Stimulated activated CD4-positive, alpha-beta T cell treated with anti-CD3 and anti-CD28 coated beads, Interleukin-4, amount 100 ng/mL, for 24 hours (primary cell): ENCODE measurements around the gene PCYOX1L.

Source experiments
- DNase-seq: peaks from one replicate; pipeline ENCODE4 v3.0.0-alpha.2; 2020

Gene PCYOX1L

GRCh38 chr5:149357370-149358293 lies at the start of gene PCYOX1L:
Gene PCYOX1L (plus strand): TSS chr5:149358046. CDS start chr5:149358069, 23 bp downstream.
- peak; percentile 99 for DNase-seq

- no peak for DNase-seq
These were observed 48.5 kb upstream of the PCYOX1L start for GRCh38 chr5:149309354-149309753.

- DNase-seq = no peak
These were observed 47.4 kb upstream of the PCYOX1L start for GRCh38 chr5:149310488-149310887.

GRCh38 chr5:149310947-149311658 lies 46.7 kb upstream of the PCYOX1L start:
- DNase-seq = no peak

GRCh38 chr5:149313151-149313841 lies 44.5 kb upstream of the PCYOX1L start:
- DNase-seq = no peak

GRCh38 chr5:149314571-149315111 lies 43.2 kb upstream of the PCYOX1L start:
- DNase-seq = no peak

GRCh38 chr5:149315753-149316152 lies 42.1 kb upstream of the PCYOX1L start:
- no peak for DNase-seq

- DNase-seq = peak; percentile 36
These were observed 40.4 kb upstream of the PCYOX1L start for GRCh38 chr5:149317281-149318048.

GRCh38 chr5:149319174-149319573 lies 38.7 kb upstream of the PCYOX1L start:
- no peak for DNase-seq

- DNase-seq = no peak
These were observed 37.0 kb upstream of the PCYOX1L start for GRCh38 chr5:149320791-149321330.

GRCh38 chr5:149322518-149322917 lies 35.3 kb upstream of the PCYOX1L start:
- no peak for DNase-seq

- no peak for DNase-seq
These were observed 34.6 kb upstream of the PCYOX1L start for GRCh38 chr5:149323210-149323609.

GRCh38 chr5:149323621-149324205 lies 34.1 kb upstream of the PCYOX1L start:
- no peak for DNase-seq

GRCh38 chr5:149324641-149325040 lies 33.2 kb upstream of the PCYOX1L start:
- no peak for DNase-seq

- DNase-seq = no peak
These were observed 32.6 kb upstream of the PCYOX1L start for GRCh38 chr5:149325166-149325735.

GRCh38 chr5:149325894-149326293 lies 32.0 kb upstream of the PCYOX1L start:
- no peak for DNase-seq

- no peak for DNase-seq
These were observed 31.2 kb upstream of the PCYOX1L start for GRCh38 chr5:149326611-149327010.

GRCh38 chr5:149328177-149328576 lies 29.7 kb upstream of the PCYOX1L start:
- no peak for DNase-seq

GRCh38 chr5:149333711-149334443 lies 24.0 kb upstream of the PCYOX1L start:
- no peak for DNase-seq

- DNase-seq = no peak
These were observed 20.1 kb upstream of the PCYOX1L start for GRCh38 chr5:149337736-149338135.
